Fibroblast of lung (primary cell): ENCODE data around the gene POFUT1.

Experiments
- CTCF ChIP-seq, 2 donors: IDR thresholded peaks in 1 of 2; conservative IDR thresholded peaks in 1 of 2; 1 replicate in 1 of 2; 2 replicates in 1 of 2; pipeline ENCODE4 v1.5.1; 2011 to 2012; ENCODE audit warnings: low read length in 2 of 2, control low read depth in 1 of 2, inconsistent platforms in 1 of 2, low read depth in 1 of 2, mild to moderate bottlenecking in 1 of 2
- EZH2 ChIP-seq: IDR thresholded peaks from 2 replicates; pipeline ENCODE4 v1.5.1; 2012; ENCODE audit warnings: low read length, control low read depth, mild to moderate bottlenecking; ENCODE audit errors: missing control alignments

DNA sequence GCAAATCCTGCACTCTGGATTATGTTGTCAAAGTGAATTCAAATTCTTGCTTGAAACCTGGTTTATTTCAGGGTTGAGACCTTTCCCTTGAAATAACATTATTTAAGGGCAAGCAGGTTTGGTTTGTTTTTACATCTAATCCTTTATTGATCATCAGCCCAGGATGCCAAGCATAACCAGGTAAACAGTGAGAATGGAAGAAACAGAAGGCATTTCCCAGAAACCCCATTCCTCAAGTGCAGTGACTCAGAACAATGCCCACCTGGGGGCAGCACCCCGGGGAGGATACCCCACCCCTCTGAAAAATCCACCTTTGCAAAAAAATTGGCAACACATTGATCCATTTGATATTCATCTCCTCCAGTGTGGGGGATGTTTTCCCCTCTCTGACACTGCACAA lies 32.5 kb downstream of the POFUT1 start:
- no peak for TF ChIP-seq CTCF (conservative IDR thresholded peaks at IDR 0.05 in 1 of 2, IDR thresholded peaks at IDR 0.05 in 1 of 2; ENCODE audit: low read depth in 1 of 2, low read length in 2 of 2)
- TF ChIP-seq EZH2, result no peak
